ENCODE measurements around the gene AP1S2.

- TF ChIP-seq POLR2A (IDR thresholded peaks at IDR 0.05) (no peak), CTCF (IDR thresholded peaks at IDR 0.05) (no peak)
Observed at GRCh38 chrX:15814771-15815365, 39.7 kb downstream of the AP1S2 start.

All from suprapubic skin (tissue), 3 donors.